HFFc6 (cell line): ENCODE data around the gene QRICH2. TPM values are rescaled to one million over a fixed set of nuclear protein-coding genes. Genes with fewer than 3 reads are reported as not detected.
"Not testable (repeated sequence)": the region's sequence is repeated elsewhere in the genome, so short reads cannot be mapped to it uniquely, and the experiment has no call there.

Experiments used
- DNase-seq: peaks from one replicate; pipeline ENCODE4 v3.0.0-alpha.2; 2018
- H3K27ac Mint-ChIP-seq: 2 replicates; pipeline ENCODE4 v1.8.0; 2020; ENCODE audit warnings: mild to moderate bottlenecking, mixed read lengths
- H3K27me3 Mint-ChIP-seq: 2 replicates; pipeline ENCODE4 v1.8.0; 2021; ENCODE audit warnings: mild to moderate bottlenecking, moderate library complexity, mixed read lengths; ENCODE audit not compliant: insufficient read depth
- H3K36me3 Mint-ChIP-seq: 2 replicates; pipeline ENCODE4 v1.8.0; 2021; ENCODE audit warnings: low read depth, mixed read lengths
- H3K4me1 Mint-ChIP-seq: 2 replicates; pipeline ENCODE4 v1.8.0; 2020; ENCODE audit warnings: low read depth, mixed read lengths
- H3K4me3 Mint-ChIP-seq: 2 replicates; pipeline ENCODE4 v1.8.0; 2020; ENCODE audit warnings: mild to moderate bottlenecking, moderate library complexity, mixed read lengths
- H3K9me3 Mint-ChIP-seq: 2 replicates; pipeline ENCODE4 v1.8.0; 2020; ENCODE audit warnings: mild to moderate bottlenecking, mixed read lengths
- total RNA-seq, 6 experiments: library from RNA; stranded (reverse); fragmentation: NEBNext Ultra II Directional; extraction: Animal tissue kit (Norgen Biotek cat#: 25700); gene quantifications; 2 replicates in 1 of 6; 3 replicates in 5 of 6; pipeline ENCODE4 v1.2.3, GENCODE V29; 2021
- TF ChIP-seq, protein P1 (sequence below): fragments of 200-600 bp; sonication (generic); IDR thresholded peaks from 2 replicates; pipeline ENCODE4 v1.5.0; 2021; ENCODE audit warnings: antibody characterized with exemption, mild to moderate bottlenecking

QRICH2 gene
- total RNA-seq, 6 experiments from 2014 or later: 1.2 to 2.3 (median 1.4) TPM

DNA sequence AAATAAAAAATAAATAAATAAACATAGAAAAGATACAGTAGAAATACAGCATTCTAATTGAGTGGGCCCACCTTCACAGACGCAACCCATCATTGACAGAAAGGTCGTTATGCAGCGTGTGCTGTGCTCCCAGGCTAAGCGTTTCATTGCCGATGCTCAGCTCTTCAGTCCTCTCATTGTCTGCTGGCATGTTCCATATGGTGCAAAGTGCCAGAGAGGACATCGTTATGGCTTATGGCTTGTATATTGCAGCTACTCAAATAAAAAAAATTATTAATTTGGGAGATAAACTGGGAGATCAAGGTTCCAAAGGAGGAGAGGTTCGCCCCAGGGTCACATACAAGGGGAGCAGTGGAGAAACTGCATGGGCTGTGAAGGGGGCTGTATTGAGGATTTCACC, 54.2 kb downstream of the QRICH2 start:
- TF ChIP-seq, protein P1, sequence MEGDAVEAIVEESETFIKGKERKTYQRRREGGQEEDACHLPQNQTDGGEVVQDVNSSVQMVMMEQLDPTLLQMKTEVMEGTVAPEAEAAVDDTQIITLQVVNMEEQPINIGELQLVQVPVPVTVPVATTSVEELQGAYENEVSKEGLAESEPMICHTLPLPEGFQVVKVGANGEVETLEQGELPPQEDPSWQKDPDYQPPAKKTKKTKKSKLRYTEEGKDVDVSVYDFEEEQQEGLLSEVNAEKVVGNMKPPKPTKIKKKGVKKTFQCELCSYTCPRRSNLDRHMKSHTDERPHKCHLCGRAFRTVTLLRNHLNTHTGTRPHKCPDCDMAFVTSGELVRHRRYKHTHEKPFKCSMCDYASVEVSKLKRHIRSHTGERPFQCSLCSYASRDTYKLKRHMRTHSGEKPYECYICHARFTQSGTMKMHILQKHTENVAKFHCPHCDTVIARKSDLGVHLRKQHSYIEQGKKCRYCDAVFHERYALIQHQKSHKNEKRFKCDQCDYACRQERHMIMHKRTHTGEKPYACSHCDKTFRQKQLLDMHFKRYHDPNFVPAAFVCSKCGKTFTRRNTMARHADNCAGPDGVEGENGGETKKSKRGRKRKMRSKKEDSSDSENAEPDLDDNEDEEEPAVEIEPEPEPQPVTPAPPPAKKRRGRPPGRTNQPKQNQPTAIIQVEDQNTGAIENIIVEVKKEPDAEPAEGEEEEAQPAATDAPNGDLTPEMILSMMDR: no peak
- Mint-ChIP-seq H3K4me1 (peaks cover 32% of the 10 kb centered on the region), H3K27ac (no peak overlapping the region), H3K27me3 (peaks cover 4% of the 10 kb centered on the region), H3K9me3 (no peaks in the 10 kb centered on the region), H3K4me3 (no peak overlapping the region), H3K36me3 (no peaks in the 10 kb centered on the region)
- no peak for DNase-seq

DNA sequence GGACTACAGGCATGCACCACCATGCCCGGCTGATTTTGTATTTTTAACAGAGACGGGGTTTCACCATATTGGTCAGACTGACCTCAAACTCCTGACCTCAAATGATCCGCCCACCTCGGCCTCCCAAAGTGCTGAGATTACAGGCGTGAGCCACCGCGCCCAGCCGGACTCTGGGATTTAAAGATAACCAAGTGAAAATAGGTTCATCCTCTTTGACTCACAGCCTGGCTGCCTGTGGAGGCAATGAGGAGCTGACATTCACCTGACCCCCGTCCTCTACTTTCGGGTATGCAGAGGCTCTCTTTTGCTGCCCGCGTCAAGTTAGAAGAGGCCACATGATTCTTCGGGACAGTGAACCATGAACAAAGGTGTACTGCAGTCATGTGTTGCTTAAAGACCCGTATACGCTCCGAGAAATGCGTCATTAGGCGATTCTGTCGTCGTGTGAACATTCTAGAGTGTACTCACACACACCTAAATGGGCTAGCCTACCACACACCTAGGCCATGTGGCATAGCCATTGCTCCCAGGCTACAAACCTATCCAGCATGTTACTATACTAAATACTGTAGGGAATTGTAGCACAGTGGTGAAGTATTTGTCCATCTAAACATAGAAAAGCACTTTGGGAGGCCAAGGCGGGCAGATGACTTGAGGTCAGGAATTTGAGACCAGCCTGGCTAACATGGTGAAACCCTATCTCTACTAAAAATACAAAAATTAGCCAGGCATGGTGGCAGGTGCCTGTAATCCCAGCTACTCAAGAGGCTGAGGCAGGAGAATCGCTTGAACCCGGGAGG, 54.9 kb downstream of the QRICH2 start:
- peaks cover 32% of the 10 kb centered on the region for H3K4me1 Mint-ChIP-seq
- not testable (repeated sequence) for H3K27me3 Mint-ChIP-seq, H3K36me3 Mint-ChIP-seq, H3K9me3 Mint-ChIP-seq, DNase-seq
- H3K4me3 Mint-ChIP-seq: peak overlapping the region; percentile 57
- H3K27ac Mint-ChIP-seq: peak overlapping the region; percentile 94

DNA sequence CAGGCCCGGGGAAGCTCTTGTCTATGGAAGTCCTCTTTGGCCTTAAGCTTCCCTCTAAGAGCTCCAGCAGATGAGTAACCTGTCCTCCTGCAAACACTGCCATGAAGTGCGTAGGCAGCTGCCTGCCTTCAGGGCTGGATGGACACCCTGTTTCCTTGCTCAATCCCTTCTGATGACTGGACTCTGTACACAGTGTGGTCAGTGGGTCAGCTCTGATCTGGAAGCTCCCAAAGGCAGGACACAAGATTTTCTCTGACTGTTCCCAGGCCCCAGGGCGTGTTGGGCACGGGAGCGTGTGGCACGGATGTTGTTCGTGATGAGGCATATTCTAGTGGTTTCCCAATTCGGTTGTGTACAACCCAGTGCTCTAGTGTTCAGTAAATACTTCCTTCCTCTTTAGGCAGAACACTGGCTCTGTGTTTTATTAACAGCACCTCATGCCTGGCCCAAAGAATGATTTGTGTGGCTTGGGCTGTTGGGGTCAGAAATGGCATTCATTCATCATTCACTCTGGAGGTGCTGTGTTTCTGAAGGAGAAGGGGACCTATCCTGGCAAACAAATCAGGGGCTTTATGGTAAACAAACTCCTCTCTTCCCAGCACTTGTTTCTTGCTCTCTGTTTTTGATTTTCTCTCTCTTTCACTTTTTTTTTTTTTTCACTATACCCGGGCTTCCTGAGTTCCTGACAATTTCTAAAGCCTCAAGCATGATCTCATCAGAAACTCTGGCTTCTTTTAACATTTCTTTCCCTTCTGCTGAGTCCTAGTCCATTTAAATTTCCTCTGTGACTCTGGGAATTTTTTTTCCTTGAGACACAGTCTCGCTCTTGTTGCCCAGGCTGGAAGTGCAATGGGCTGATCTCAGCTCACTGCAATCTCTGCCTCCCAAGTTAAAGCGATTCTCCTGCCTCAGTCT, 55.8 kb downstream of the QRICH2 start:
- no peaks in the 10 kb centered on the region for H3K36me3 Mint-ChIP-seq
- H3K27ac Mint-ChIP-seq: peak overlapping the region; percentile 94

DNA sequence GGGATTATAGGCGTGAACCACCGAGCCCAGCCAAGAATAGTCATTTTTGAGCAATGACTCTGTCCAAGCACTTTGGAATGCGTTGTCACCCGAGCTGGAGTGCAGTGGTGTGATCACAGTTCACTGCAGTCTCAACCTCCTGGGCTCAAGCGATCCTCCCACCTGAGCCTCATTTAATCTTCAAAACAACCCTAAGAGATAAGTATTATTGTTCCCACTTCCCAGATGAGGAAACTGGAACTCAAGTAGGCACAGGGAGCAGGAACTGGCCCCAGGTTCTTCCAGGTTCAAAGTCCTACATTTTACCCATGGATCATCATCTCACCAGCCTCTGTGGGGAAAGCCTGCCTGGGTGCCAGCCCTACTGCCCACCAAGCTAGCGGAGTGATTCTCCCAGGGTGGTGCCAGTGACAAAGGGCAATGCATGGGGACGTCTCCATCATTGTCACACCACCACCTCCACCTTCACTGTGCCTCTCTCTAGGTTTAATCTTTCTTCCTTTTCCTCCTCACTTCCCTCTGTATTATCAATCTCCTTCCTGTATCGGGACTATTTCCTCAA, 56.5 kb downstream of the QRICH2 start:
- DNase-seq: no peak
- H3K27ac Mint-ChIP-seq: peak overlapping the region; percentile 94
- no peaks in the 10 kb centered on the region for H3K36me3 Mint-ChIP-seq
- no peaks in the 10 kb centered on the region for H3K9me3 Mint-ChIP-seq
- peaks cover 32% of the 10 kb centered on the region for H3K4me1 Mint-ChIP-seq
- H3K4me3 Mint-ChIP-seq: peak overlapping the region; percentile 57
- TF ChIP-seq, protein P1: no peak
- peaks cover 8% of the 10 kb centered on the region for H3K27me3 Mint-ChIP-seq

More for the DNA sequence above, 55.8 kb downstream of the QRICH2 start:
- H3K4me3 Mint-ChIP-seq: peak overlapping the region; percentile 57
- no peaks in the 10 kb centered on the region for H3K9me3 Mint-ChIP-seq
- H3K27me3 Mint-ChIP-seq: peaks cover 8% of the 10 kb centered on the region
- H3K4me1 Mint-ChIP-seq: peaks cover 32% of the 10 kb centered on the region
- DNase-seq: peak; percentile 99
- TF ChIP-seq, protein P1: no peak

DNA sequence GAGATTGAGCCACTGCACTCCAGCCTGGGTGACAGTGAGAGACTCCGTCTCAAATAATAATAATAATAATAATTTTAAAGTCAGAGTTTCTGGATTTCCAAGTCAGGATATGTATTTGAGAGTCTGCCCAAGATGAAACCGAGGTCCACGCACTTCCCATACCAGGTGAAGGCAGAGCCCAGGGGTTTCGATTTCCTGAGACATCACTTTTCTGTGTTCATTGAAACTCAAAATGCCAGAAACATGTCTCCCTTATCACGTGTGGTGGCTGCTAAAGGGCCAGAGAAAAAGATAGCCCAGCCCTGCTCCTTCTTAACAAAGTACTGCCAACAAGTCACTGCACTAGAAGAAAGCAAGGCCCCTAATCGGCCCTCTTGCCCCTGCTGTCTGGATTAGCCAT, 57.9 kb downstream of the QRICH2 start:
- Mint-ChIP-seq H3K9me3 (no peaks in the 10 kb centered on the region), H3K27me3 (peaks cover 13% of the 10 kb centered on the region), H3K27ac (no peak overlapping the region), H3K4me3 (no peak overlapping the region), H3K4me1 (peaks cover 23% of the 10 kb centered on the region), H3K36me3 (no peaks in the 10 kb centered on the region)
- TF ChIP-seq, protein P1: no peak
- no peak for DNase-seq
